IPS-20b (cell line): ENCODE data around the gene LAMP1.

Experiments used
- H3K27ac ChIP-seq: one replicate; pipeline ENCODE4 v1.5.1; 2013; ENCODE audit warnings: low read length
- H3K27me3 ChIP-seq: 2 replicates; pipeline ENCODE4 v1.6.1; 2013; ENCODE audit warnings: mild to moderate bottlenecking, low read length, inconsistent platforms; ENCODE audit not compliant: insufficient read depth
- H3K36me3 ChIP-seq: 2 replicates; pipeline ENCODE4 v1.6.1; 2013; ENCODE audit warnings: low read depth, mild to moderate bottlenecking, inconsistent platforms, low read length, moderate library complexity; ENCODE audit not compliant: insufficient read depth
- H3K4me1 ChIP-seq: 2 replicates; pipeline ENCODE4 v1.6.1; 2013; ENCODE audit warnings: mild to moderate bottlenecking, control low read depth, inconsistent platforms, low read length, moderate library complexity; ENCODE audit not compliant: insufficient read depth
- H3K4me3 ChIP-seq: 2 replicates; pipeline ENCODE4 v1.5.1; 2013; ENCODE audit warnings: mild to moderate bottlenecking, low read length, inconsistent platforms
- H3K9ac ChIP-seq: 2 replicates; pipeline ENCODE4 v1.6.1; 2013; ENCODE audit warnings: low read depth, mild to moderate bottlenecking, inconsistent platforms, low read length, moderate library complexity
- H3K9me3 ChIP-seq: 2 replicates; pipeline ENCODE4 v1.6.1; 2013; ENCODE audit warnings: mild to moderate bottlenecking, low read depth, low read length, inconsistent platforms; ENCODE audit not compliant: insufficient read depth

LAMP1 gene

DNA sequence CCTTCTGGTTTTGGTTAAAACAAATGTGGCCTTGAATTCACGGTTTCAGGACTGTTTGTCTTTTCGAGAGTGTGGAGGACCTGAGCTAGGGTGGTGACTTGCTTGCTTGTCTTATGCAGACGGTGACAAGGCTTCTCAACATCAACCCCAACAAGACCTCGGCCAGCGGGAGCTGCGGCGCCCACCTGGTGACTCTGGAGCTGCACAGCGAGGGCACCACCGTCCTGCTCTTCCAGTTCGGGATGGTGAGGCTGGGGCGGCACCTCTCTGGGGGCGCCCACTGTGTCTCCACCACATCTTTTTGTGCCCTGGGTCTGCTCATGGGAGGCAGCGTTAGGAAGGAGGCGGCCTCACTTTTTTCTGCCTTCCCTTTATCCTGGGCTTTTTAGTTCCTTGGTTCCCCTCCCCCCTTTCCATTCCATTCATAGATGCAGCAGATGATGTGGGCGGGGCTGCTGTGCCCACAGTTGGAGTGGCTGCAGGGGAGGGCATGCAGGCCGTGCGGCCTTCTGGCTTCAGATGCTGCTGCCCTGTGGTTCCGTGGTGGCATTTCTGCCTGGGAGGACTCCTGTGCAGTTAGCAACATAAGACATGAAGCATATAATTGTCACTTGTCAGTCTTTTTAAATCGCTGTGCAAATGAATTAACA, 23.3 kb downstream of the LAMP1 start:
- H3K4me3 ChIP-seq, result no peak overlapping the region
- peaks cover 82% of the 10 kb centered on the region for H3K36me3 ChIP-seq
- H3K27me3 ChIP-seq, result no peaks in the 10 kb centered on the region
- H3K9me3 ChIP-seq, result no peaks in the 10 kb centered on the region
- H3K9ac ChIP-seq, result no peak overlapping the region
- no peaks in the 10 kb centered on the region for H3K4me1 ChIP-seq
- H3K27ac ChIP-seq, result no peak overlapping the region

DNA sequence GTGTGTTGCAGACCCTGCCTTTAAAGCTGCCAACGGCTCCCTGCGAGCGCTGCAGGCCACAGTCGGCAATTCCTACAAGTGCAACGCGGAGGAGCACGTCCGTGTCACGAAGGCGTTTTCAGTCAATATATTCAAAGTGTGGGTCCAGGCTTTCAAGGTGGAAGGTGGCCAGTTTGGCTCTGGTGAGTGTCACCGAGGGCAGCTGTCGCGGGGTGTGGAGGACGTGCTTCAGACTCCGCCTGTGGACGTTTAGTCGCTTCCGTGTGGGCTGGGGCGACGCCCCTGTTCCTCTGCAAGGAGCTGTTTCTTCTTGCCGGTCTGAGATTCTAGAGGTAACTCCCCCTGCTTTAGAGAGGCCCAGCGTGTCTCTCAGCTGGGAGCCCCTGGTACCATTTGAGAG, 24.5 kb downstream of the LAMP1 start:
- Histone ChIP-seq H3K9me3 (no peaks in the 10 kb centered on the region), H3K27ac (no peak overlapping the region), H3K36me3 (peaks cover 86% of the 10 kb centered on the region), H3K4me1 (no peaks in the 10 kb centered on the region), H3K27me3 (no peaks in the 10 kb centered on the region), H3K4me3 (no peak overlapping the region), H3K9ac (no peak overlapping the region)

DNA sequence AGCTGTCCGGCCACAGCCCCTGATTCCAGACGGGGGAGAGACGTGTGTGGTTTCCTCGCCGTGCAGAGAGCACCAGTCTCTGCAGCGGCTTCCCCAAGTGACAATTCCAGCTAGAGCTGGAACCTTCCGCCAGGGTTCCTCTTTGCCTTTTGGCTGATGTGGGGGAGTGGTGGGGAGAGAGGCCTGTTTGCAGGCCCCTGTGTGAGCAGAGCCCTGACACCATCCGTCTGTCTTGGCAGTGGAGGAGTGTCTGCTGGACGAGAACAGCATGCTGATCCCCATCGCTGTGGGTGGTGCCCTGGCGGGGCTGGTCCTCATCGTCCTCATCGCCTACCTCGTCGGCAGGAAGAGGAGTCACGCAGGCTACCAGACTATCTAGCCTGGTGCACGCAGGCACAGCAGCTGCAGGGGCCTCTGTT, 25.0 kb downstream of the LAMP1 start:
- no peaks in the 10 kb centered on the region for H3K4me1 ChIP-seq
- no peaks in the 10 kb centered on the region for H3K27me3 ChIP-seq
- H3K9ac ChIP-seq, result no peak overlapping the region
- H3K4me3 ChIP-seq, result no peak overlapping the region
- peaks cover 87% of the 10 kb centered on the region for H3K36me3 ChIP-seq
- H3K9me3 ChIP-seq, result no peaks in the 10 kb centered on the region
- H3K27ac ChIP-seq, result no peak overlapping the region

DNA sequence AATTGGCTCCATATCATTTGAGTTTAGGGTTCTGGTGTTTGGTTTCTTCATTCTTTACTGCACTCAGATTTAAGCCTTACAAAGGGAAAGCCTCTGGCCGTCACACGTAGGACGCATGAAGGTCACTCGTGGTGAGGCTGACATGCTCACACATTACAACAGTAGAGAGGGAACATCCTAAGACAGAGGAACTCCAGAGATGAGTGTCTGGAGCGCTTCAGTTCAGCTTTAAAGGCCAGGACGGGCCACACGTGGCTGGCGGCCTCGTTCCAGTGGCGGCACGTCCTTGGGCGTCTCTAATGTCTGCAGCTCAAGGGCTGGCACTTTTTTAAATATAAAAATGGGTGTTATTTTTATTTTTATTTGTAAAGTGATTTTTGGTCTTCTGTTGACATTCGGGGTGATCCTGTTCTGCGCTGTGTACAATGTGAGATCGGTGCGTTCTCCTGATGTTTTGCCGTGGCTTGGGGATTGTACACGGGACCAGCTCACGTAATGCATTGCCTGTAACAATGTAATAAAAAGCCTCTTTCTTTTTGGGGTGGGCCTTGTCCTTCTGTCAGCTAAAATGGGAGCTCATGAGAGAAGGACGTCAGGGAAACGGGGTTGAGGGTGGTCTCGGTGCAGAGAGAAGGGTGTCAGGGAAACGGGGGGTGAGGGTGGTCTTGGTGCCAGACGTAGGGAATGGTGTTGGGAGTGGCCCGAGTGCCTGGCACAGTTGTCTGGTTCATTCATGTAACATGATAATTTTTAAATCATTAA, 26.0 kb downstream of the LAMP1 start:
- no peaks in the 10 kb centered on the region for H3K9me3 ChIP-seq
- no peak overlapping the region for H3K9ac ChIP-seq
- H3K27me3 ChIP-seq, result no peaks in the 10 kb centered on the region
- peaks cover 80% of the 10 kb centered on the region for H3K36me3 ChIP-seq
- no peaks in the 10 kb centered on the region for H3K4me1 ChIP-seq
- H3K4me3 ChIP-seq, result no peak overlapping the region
- H3K27ac ChIP-seq, result no peak overlapping the region

DNA sequence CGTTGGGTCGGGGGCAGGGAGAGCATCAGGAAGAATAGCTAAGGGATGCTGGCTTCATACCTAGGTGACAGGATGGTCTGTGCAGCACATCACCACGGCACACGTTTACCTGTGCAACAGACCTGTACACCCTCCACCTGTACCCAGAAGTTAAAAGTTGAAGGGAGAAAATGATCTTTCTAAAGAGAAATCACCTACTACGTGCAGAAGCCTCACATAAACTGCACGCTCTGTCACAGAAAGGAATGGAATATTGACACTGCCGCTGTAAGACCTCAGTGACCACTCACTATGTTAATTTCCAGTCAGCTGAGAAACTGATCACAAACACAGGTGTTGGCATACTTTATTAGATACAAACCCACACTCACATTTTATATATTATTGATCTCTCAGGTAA, 26.8 kb downstream of the LAMP1 start:
- Histone ChIP-seq H3K4me1 (no peaks in the 10 kb centered on the region), H3K4me3 (no peak overlapping the region), H3K9me3 (no peaks in the 10 kb centered on the region), H3K27ac (no peak overlapping the region), H3K27me3 (no peaks in the 10 kb centered on the region), H3K36me3 (peaks cover 72% of the 10 kb centered on the region), H3K9ac (no peak overlapping the region)

DNA sequence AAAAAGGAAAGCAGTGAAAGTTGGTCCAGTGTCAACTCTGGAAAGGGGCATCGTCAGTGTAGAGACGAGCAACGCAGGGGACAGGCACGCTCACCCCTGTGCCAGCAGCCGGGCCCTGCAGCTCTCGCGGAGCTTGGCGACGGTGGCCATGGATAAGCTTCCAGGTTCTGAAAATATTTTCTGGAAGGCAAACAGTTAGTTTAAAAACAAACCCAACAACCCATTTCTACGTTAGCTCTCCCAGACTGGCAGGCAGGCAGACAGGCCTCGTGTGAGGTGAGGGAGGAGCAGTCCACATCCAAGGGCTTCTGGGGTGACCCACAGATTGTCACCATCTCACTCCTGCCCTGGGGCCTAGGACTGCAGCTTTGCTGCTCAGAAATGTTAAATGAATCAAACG, 27.4 kb downstream of the LAMP1 start:
- Histone ChIP-seq H3K27ac (no peak overlapping the region), H3K36me3 (peaks cover 68% of the 10 kb centered on the region), H3K9ac (no peak overlapping the region), H3K27me3 (no peaks in the 10 kb centered on the region), H3K4me1 (no peaks in the 10 kb centered on the region), H3K4me3 (no peak overlapping the region), H3K9me3 (no peaks in the 10 kb centered on the region)

DNA sequence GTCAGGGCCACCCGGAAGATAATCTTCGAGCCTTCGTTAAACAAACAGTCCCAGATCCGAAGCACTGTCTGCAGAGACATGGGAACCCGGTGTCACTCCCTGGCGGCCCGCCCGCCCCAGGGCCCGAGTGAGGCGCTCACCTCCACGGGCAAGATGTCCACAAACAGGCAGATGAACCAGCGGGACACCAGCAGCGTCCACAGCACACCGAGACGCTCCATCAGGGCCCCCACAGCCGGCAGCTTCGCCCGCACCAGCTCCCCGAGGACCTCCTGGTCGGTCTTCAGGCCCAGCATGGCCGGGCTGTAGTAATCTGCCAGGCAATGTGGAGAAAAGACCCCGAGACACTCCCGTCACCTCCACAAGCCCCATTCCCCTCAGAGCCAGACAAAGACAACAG, 28.7 kb downstream of the LAMP1 start:
- Histone ChIP-seq H3K27ac (no peak overlapping the region), H3K4me3 (no peak overlapping the region), H3K27me3 (no peaks in the 10 kb centered on the region), H3K9ac (no peak overlapping the region), H3K9me3 (no peaks in the 10 kb centered on the region), H3K36me3 (peaks cover 54% of the 10 kb centered on the region), H3K4me1 (no peaks in the 10 kb centered on the region)

DNA sequence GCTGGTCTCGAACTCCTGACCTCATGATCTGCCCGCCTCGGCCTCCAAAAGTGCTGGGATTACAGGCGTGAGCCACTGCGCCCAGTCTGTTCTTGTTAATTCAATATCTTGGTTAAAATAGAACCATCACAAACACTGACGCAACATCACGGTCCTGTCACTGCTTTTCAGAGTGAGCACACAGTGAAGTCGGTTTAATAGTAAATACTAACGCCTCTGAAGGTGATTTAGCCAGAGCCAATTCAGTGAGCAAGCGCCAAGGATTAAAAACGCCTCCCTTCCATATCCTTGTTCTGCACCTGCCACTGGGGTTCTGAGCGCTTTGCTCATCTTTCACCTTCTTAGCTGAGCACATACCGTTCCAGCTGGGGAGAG, 30.3 kb downstream of the LAMP1 start:
- H3K9me3 ChIP-seq, result no peaks in the 10 kb centered on the region
- no peaks in the 10 kb centered on the region for H3K4me1 ChIP-seq
- no peaks in the 10 kb centered on the region for H3K27me3 ChIP-seq
- H3K27ac ChIP-seq, result no peak overlapping the region
- H3K36me3 ChIP-seq, result peaks cover 38% of the 10 kb centered on the region
- no peak overlapping the region for H3K4me3 ChIP-seq
- H3K9ac ChIP-seq, result no peak overlapping the region

DNA sequence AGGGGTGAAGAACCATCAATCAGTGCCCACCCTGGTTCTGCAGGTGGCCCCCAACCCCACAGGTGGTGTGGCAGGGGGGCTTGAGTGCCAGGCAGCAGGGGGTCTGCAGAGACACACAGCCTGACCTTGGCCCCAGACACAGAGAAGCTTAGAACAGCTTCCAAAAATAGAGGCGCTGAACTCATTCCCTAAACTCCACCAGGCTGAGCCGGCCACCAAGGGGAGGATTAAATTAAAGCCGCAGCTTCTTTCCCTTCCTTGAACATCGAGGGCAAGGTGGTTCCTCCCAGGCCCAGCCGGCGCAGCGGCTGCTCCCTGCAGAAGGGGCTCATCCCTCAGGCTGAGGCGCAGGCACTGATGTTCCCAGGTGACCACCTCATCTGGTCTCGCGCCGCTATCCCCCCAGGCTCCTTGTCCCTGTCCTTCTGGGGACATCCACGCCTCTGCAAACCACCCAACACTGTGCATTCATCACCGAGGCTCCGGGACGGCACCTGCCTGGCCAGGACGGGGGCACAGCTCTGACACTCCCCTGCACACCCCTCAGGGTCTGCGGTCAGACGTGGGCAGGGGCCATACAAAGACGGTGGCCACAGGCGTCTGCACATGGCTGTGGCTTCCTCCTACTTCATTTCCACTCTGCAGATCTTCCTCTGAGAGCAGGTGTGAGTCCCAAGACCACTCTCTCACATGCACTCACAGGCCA, 30.9 kb downstream of the LAMP1 start:
- no peak overlapping the region for H3K27ac ChIP-seq
- H3K4me1 ChIP-seq, result no peaks in the 10 kb centered on the region
- no peak overlapping the region for H3K9ac ChIP-seq
- H3K27me3 ChIP-seq, result no peaks in the 10 kb centered on the region
- no peaks in the 10 kb centered on the region for H3K9me3 ChIP-seq
- no peak overlapping the region for H3K4me3 ChIP-seq
- H3K36me3 ChIP-seq, result peaks cover 35% of the 10 kb centered on the region

DNA sequence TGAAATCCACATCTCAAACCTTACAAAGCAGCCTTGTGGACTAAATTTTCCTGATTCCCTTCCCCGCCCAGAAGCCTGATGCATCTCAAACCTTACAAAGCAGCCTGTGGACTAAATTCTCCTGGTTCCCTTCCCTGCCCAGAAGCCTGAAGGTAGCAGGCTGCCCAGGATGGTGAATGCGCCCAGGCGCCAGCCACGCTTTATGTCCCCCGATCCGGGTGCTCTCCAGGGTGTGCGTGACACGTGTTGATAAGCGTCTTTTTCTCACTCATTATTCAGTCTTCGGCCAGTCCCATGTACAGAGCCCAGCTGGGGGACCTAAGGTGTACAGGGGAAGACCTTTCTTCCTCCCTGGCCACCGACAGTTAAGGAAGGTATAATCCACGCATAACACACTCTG, 31.8 kb downstream of the LAMP1 start:
- Histone ChIP-seq H3K9me3 (no peaks in the 10 kb centered on the region), H3K4me3 (no peak overlapping the region), H3K9ac (no peak overlapping the region), H3K36me3 (peaks cover 25% of the 10 kb centered on the region), H3K27ac (no peak overlapping the region), H3K27me3 (no peaks in the 10 kb centered on the region), H3K4me1 (no peaks in the 10 kb centered on the region)

DNA sequence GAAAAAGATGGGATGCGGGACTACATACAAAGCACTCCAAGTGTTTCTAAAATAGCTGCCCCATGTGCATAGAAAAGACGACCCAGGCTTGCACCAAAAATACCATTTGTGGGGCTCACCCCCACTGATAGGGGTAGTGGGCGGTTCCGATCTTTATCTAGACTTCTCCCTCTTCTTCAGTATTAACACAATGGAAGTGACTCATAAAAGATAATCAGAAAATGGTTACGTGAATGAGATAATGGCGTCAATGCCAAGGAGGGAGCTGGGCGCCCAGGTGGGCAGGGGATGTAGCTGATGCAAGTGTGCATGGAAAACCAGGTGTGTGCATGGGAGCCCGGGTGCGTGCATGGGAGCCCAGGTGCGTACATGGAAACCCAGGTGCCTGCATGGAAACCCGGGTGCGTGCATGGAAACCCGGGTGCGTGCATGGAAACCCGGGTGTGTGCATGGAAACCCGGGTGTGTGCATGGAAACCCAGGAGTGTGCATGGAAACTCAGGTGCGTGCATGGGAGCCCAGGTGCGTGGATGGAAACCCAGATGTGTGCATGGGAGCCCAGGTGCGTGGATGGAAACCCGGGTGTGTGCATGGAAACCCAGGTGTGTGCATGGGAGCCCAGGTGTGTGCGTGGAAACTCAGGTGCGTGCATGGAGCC, 32.7 kb downstream of the LAMP1 start:
- H3K36me3 ChIP-seq, result peaks cover 17% of the 10 kb centered on the region
- no peak overlapping the region for H3K4me3 ChIP-seq
- no peak overlapping the region for H3K9ac ChIP-seq
- no peaks in the 10 kb centered on the region for H3K4me1 ChIP-seq
- H3K9me3 ChIP-seq, result no peaks in the 10 kb centered on the region
- no peaks in the 10 kb centered on the region for H3K27me3 ChIP-seq
- H3K27ac ChIP-seq, result no peak overlapping the region
